ENCODE data around the gene ADCY3.

The ADCY3 gene

GRCh38 chr2:24881623-24882022 is 38.4 kb downstream of the ADCY3 start:
- no peak for DNase-seq (ENCODE audit: low read depth)
- H3K4me3 ChIP-seq (ENCODE audit: low read depth, low read length) = no peak overlapping the region

DNA sequence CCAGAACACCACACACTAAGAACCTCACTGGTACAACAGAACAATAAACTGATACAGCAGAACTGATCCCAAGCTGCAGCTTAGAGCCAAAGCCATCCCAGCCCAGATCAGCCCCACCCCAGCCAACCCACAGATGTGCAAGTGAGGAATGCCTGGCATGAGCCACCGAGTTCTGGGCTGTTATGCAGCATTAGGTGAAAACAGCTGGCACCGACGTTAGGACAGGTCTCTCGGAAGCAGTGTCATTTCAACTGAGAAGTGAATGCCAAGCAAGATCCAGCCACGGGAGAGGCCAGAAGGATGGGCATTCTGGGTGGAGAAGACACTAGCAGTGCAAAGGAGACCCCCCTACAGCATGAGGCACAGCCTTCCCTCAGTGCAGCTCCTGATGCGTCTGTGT is 38.9 kb downstream of the ADCY3 start:
- no peak for DNase-seq (ENCODE audit: low read depth)

GRCh38 chr2:24878341-24878740 is 41.7 kb downstream of the ADCY3 start:
- no peak for DNase-seq (ENCODE audit: low read depth)
- H3K4me3 ChIP-seq (ENCODE audit: low read depth, low read length) = no peak overlapping the region

More for the DNA sequence above, 38.9 kb downstream of the ADCY3 start:
- no peak overlapping the region for H3K4me3 ChIP-seq (ENCODE audit: low read depth, low read length)

- no peak overlapping the region for H3K4me3 ChIP-seq (ENCODE audit: low read depth, low read length)
- no peak for DNase-seq (ENCODE audit: low read depth)
Observed at GRCh38 chr2:24877646-24878045, 42.4 kb downstream of the ADCY3 start.

DNA sequence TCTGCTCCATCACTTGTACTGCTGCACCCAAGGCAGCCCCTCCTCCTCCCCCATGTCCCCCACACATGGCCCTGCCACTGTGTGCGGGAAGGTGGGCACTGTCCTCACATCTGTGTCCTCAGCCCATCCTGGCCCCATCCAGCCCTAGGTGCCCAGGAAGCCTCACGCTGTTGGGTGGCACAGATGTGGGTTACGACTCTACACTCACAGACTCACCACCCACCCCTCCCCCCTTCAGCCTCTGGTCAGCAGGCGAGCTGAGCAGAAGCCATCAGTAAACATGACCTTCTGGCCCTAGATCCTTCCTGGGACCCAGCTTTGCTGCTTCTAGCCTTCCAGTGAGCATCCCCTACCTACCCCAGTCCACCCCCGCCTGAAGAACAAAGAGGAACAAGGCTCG is 43.0 kb downstream of the ADCY3 start:
- H3K4me3 ChIP-seq (ENCODE audit: low read depth, low read length) = no peak overlapping the region
- DNase-seq (ENCODE audit: low read depth) = no peak

- no peak overlapping the region for H3K4me3 ChIP-seq (ENCODE audit: low read depth, low read length)
- no peak for DNase-seq (ENCODE audit: low read depth)
Observed at GRCh38 chr2:24875901-24876300, 44.1 kb downstream of the ADCY3 start.

GRCh38 chr2:24875272-24875671 is 44.8 kb downstream of the ADCY3 start:
- H3K4me3 ChIP-seq (ENCODE audit: low read depth, low read length) = no peak overlapping the region
- no peak for DNase-seq (ENCODE audit: low read depth)

- no peak overlapping the region for H3K4me3 ChIP-seq (ENCODE audit: low read depth, low read length)
- DNase-seq (ENCODE audit: low read depth) = no peak
Observed at GRCh38 chr2:24874035-24874434, 46.0 kb downstream of the ADCY3 start.

DNA sequence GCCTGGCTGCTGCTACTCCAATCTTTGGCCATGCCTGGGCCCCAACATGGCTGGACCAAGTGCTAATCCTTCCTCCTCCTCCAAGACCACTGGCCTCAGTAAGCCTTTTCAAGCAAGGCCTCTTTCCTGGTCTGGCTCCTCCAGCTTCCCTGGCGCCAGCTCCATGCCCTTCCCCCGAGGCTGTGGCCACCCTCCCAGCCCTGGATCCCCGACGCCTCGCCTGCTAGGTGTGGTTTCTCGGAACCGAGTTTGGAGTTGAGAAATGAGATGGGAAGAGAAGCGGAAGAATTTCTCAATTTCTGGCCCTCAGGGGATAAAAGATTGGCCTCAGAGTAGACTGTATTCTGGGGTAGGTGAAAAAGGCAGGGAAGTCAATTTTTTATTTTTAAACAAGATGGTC is 46.4 kb downstream of the ADCY3 start:
- H3K4me3 ChIP-seq (ENCODE audit: low read depth, low read length) = no peak overlapping the region
- DNase-seq (ENCODE audit: low read depth) = no peak

- no peak for DNase-seq (ENCODE audit: low read depth)
- no peak overlapping the region for H3K4me3 ChIP-seq (ENCODE audit: low read depth, low read length)
Observed at GRCh38 chr2:24872344-24873115, 47.5 kb downstream of the ADCY3 start.

GRCh38 chr2:24871852-24872333 is 48.1 kb downstream of the ADCY3 start:
- no peak overlapping the region for H3K4me3 ChIP-seq (ENCODE audit: low read depth, low read length)
- no peak for DNase-seq (ENCODE audit: low read depth)

DNA sequence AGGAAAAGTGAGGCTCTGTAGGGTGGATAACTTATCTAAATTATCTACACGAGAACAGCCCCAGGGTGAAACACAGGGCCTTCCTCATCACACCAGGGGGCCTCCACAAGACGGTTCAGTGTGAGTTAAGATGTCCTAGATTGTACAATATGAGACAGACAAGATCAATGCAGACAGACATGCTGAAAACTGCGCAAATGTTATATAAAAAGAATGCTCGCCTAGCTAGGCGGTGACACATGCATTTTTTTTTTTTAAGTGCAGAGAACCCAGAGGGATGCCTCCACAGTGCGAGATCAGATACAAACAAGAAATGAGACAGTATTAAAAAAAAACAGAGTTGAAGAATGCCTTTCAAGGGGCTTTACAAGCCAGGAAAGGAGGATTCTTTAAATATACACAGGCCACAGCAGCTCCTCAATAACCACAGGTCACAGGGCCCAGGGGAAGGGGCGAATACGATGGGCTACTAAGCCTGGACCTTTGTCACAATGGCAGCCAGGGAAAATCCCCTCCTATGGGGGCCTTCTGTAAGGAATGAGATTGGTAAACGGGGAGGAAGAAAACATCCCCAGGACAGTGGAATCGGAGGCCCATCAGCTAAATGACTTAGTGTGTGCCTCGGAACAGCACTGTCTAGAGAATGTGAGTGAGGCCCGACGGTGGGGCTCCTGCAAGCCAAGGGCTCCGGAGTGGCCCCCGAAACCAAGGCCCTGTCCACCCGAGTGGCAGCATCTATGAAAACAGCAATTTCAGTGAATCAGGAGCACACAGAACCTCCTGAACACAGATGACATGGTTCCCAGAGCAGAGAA is 48.9 kb downstream of the ADCY3 start:
- H3K4me3 ChIP-seq (ENCODE audit: low read depth, low read length) = no peak overlapping the region
- no peak for DNase-seq (ENCODE audit: low read depth)

- H3K4me3 ChIP-seq (ENCODE audit: low read depth, low read length) = no peak overlapping the region
- no peak for DNase-seq (ENCODE audit: low read depth)
Observed at GRCh38 chr2:24870440-24870839, 49.6 kb downstream of the ADCY3 start.

DNA sequence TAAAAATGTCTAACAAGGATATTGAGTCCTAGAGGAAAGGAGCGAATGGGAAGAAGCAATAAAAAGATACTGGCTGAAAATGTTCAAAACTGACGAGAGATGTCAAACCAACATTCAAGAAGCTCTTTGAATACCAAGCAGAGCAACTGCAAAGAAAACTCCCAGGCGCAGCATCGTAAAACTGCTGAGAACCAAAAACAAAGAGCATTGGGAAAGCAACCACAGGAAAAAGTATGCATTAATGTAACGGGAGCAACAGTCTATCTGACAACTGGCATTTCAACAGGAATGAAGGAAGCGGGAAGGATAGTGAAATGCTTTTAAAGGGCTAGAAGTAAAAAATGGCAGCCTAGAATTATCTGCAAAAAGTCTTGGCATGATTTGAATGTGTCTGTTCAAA is 53.1 kb downstream of the ADCY3 start:
- DNase-seq (ENCODE audit: low read depth) = no peak
- H3K4me3 ChIP-seq (ENCODE audit: low read depth, low read length) = no peak overlapping the region

DNA sequence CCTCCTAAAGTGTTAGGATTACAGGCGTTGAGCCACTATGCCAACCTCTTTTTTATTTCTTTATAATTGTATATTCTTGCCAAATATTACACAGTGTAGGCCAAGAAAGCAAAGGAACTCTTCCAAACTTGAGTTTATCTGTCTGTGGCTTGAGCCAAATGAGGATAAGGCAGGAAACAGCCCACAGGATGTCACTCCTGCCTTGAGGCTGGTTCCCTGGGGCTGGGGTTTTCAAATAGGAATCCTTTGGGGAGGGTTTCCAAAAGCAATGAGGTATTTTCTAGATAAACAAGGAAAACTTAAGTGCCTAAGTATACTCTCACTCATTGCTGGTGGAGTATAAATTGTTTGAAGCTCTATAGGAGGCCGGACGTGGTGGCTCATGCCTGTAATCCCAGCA is 56.4 kb downstream of the ADCY3 start:
- no peak for DNase-seq (ENCODE audit: low read depth)

DNA sequence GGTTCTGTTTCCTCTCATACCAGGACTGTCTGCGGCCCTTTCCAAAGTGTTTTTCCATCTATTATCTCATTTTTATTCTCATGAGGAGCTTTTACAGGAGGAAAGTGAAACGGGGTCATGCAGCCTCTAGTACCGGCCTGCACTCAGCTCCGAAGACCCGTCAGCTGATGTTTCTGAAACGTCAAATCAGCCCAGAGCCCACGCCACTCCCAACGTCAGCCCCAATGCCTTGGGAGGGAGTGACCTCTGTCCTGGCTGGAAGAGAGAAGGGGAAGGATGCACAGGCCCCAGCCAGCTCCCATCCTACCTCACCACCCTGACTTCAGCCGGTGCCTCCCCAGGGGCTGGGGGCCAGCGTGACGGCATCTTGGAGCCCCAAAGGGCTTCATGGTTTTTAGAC is 58.5 kb downstream of the ADCY3 start:
- H3K4me3 ChIP-seq (ENCODE audit: low read depth, low read length) = no peak overlapping the region
- no peak for DNase-seq (ENCODE audit: low read depth)

More for the DNA sequence above, 56.4 kb downstream of the ADCY3 start:
- no peak overlapping the region for H3K4me3 ChIP-seq (ENCODE audit: low read depth, low read length)

DNA sequence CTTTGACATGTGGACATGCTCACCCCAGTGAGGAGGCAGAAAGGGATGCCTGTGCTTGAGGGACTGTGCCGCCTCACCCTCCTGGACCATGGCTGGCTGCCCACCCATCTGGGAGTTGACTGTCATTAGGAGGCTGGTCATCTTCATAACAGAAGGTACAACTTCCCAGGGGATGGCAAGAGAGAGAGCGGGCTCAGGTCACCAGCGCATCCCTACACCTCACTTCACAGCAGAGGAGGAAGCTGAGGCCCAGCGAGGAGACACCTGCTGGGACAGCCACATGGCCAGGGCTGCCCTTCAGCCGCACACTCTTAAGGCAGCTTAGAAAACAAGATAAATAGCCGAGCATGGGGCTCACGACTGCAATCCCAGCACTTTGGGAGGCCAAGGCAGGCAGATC is 59.4 kb downstream of the ADCY3 start:
- no peak for DNase-seq (ENCODE audit: low read depth)
- H3K4me3 ChIP-seq (ENCODE audit: low read depth, low read length) = no peak overlapping the region

- no peak overlapping the region for H3K4me3 ChIP-seq (ENCODE audit: low read depth, low read length)
- DNase-seq (ENCODE audit: low read depth) = no peak
Observed at GRCh38 chr2:24859968-24860600, 60.0 kb downstream of the ADCY3 start.

DNA sequence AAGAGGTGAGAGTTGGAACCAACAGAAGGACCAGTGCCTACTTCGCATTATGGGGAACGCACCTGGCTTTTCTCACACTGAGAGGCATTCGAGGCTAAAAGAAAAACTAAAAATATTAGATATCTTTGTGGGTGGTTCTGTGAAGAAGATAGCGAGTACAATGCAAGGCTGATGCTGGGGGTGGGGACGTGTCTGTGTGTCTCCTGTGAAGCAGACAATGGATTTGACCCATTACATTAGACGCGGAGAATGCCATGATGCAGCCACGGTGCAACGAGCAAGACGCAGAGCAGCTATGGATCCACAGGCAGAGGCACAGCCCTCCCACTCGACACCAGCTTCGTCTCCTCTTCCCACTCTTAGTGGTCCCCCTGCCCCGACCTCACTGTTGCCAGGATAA is 61.0 kb downstream of the ADCY3 start:
- no peak overlapping the region for H3K4me3 ChIP-seq (ENCODE audit: low read depth, low read length)
- no peak for DNase-seq (ENCODE audit: low read depth)

- no peak overlapping the region for H3K4me3 ChIP-seq (ENCODE audit: low read depth, low read length)
- no peak for DNase-seq (ENCODE audit: low read depth)
Observed at GRCh38 chr2:24857746-24858145, 62.3 kb downstream of the ADCY3 start.
